GM23338 (cell line): ENCODE data around the gene CDC42BPG. TPM values are rescaled to one million over a fixed set of nuclear protein-coding genes. Genes with fewer than 3 reads are reported as not detected.

Experiments
- ATAC-seq: fragments of 200-7000 bp; cut with Tn5 transposase; 3 replicates; pipeline ENCODE4 v1.9.1; 2020
- DNase-seq: peaks from one replicate; pipeline ENCODE4 v3.0.0-alpha.2; 2015; ENCODE audit warnings: low spot score
- H2AFZ ChIP-seq: fragments of 200-600 bp; sonication (generic); 2 replicates; pipeline ENCODE4 v1.8.0; 2016; ENCODE audit warnings: antibody characterized with exemption, mild to moderate bottlenecking, moderate library complexity
- H3F3A ChIP-seq: fragments of 200-600 bp; sonication (generic); replicated peaks from 2 replicates; pipeline ENCODE4 v1.8.0; 2017; ENCODE audit warnings: antibody characterized with exemption, mixed run types, low read depth
- H3K27ac ChIP-seq: fragments of 200-600 bp; sonication (generic); 2 replicates; pipeline ENCODE4 v1.6.1; 2016; ENCODE audit warnings: low read depth
- H3K27me3 ChIP-seq: fragments of 200-600 bp; sonication (generic); 2 replicates; pipeline ENCODE4 v1.8.0; 2016; ENCODE audit warnings: mild to moderate bottlenecking, mixed run types, moderate library complexity; ENCODE audit not compliant: insufficient read depth
- H3K36me3 ChIP-seq: fragments of 200-600 bp; sonication (generic); 2 replicates; pipeline ENCODE4 v1.8.0; 2016; ENCODE audit warnings: mild to moderate bottlenecking; ENCODE audit not compliant: insufficient read depth
- H3K4me1 ChIP-seq: fragments of 200-600 bp; sonication (generic); 2 replicates; pipeline ENCODE4 v1.8.0; 2016; ENCODE audit warnings: mild to moderate bottlenecking, moderate library complexity; ENCODE audit not compliant: insufficient read depth
- H3K4me2 ChIP-seq: fragments of 200-600 bp; sonication (generic); 2 replicates; pipeline ENCODE4 v1.7.1; 2017; ENCODE audit warnings: mixed run types
- H3K4me3 ChIP-seq: fragments of 200-600 bp; sonication (generic); 2 replicates; pipeline ENCODE4 v1.6.1; 2016; ENCODE audit warnings: mixed run types
- H3K79me2 ChIP-seq: fragments of 200-600 bp; sonication (generic); replicated peaks from 2 replicates; pipeline ENCODE4 v1.8.0; 2017; ENCODE audit warnings: mild to moderate bottlenecking; ENCODE audit not compliant: insufficient read depth
- H3K9me2 ChIP-seq: fragments of 200-600 bp; sonication (generic); 2 replicates; pipeline ENCODE4 v1.8.0; 2017; ENCODE audit not compliant: insufficient read depth
- H4K20me1 ChIP-seq: fragments of 200-600 bp; sonication (generic); replicated peaks from 2 replicates; pipeline ENCODE4 v1.8.0; 2017; ENCODE audit warnings: mild to moderate bottlenecking; ENCODE audit not compliant: insufficient read depth
- H3K27ac Mint-ChIP-seq: 2 replicates; pipeline ENCODE4 v1.8.0; 2020; ENCODE audit warnings: inconsistent platforms, mild to moderate bottlenecking, moderate library complexity, mixed read lengths
- H3K27me3 Mint-ChIP-seq: 3 replicates; pipeline ENCODE4 v1.8.0; 2022; ENCODE audit warnings: low read depth, mild to moderate bottlenecking, moderate library complexity, mixed read lengths, inconsistent platforms; ENCODE audit not compliant: insufficient read depth, poor library complexity
- H3K36me3 Mint-ChIP-seq: 3 replicates; pipeline ENCODE4 v1.8.0; 2021; ENCODE audit warnings: low read depth, mild to moderate bottlenecking, inconsistent platforms, moderate library complexity, mixed read lengths
- H3K4me1 Mint-ChIP-seq: 3 replicates; pipeline ENCODE4 v1.8.0; 2020; ENCODE audit warnings: mild to moderate bottlenecking, inconsistent platforms, mixed read lengths
- H3K4me3 Mint-ChIP-seq: 3 replicates; pipeline ENCODE4 v1.8.0; 2021; ENCODE audit warnings: moderate library complexity, mild to moderate bottlenecking, inconsistent platforms, mixed read lengths
- H3K9me3 Mint-ChIP-seq: 3 replicates; pipeline ENCODE4 v1.8.0; 2020; ENCODE audit warnings: moderate library complexity, mild to moderate bottlenecking, inconsistent platforms, mixed read lengths
- CREB1 ChIP-seq: fragments of 250-450 bp; sonication (Bioruptor Pico); IDR thresholded peaks from 2 replicates; pipeline ENCODE4 v1.5.0; 2020; ENCODE audit warnings: low read depth, mild to moderate bottlenecking, moderate library complexity
- EZH2 ChIP-seq: fragments of 200-600 bp; sonication (generic); IDR thresholded peaks from one replicate; pipeline ENCODE4 v1.8.0; 2017; ENCODE audit warnings: antibody characterized with exemption, mild to moderate bottlenecking, low read depth; ENCODE audit not compliant: unreplicated experiment
- EZH2phosphoT487 ChIP-seq: fragments of 200-600 bp; sonication (generic); IDR thresholded peaks from one replicate; pipeline ENCODE4 v1.8.1; 2018; ENCODE audit warnings: antibody characterized with exemption; ENCODE audit not compliant: unreplicated experiment
- POLR2AphosphoS5 ChIP-seq: IDR thresholded peaks from 2 replicates; pipeline ENCODE4 v1.6.1; 2016; ENCODE audit warnings: antibody characterized with exemption, low read depth
- STAT1 ChIP-seq: IDR thresholded peaks from one replicate; pipeline ENCODE4 v1.6.1; 2016; ENCODE audit warnings: antibody characterized with exemption; ENCODE audit not compliant: unreplicated experiment
- ZNF331 ChIP-seq: fragments of 250-450 bp; sonication (Bioruptor Pico); IDR thresholded peaks from 2 replicates; pipeline ENCODE4 v1.5.0; 2020; ENCODE audit warnings: low read depth, mild to moderate bottlenecking, moderate library complexity
- polyA plus RNA-seq: library from polyadenylated mRNA; unstranded; fragments of >200 nt; fragmentation: Nextera tagmentation; extraction: Ambion mirVana; gene quantifications from 2 replicates; pipeline ENCODE4 v1.2.1, GENCODE V29; 2016
- total RNA-seq: library from RNA; depleted of rRNA; stranded (reverse); fragments of >200 nt; shearing (Covaris generic); gene quantifications from 2 replicates; pipeline ENCODE4 v1.2.3, GENCODE V29; 2014
- TF ChIP-seq, protein P1 (sequence below): IDR thresholded peaks from one replicate; pipeline ENCODE4 v1.6.1; 2018; ENCODE audit warnings: antibody characterized with exemption; ENCODE audit not compliant: unreplicated experiment
- TF ChIP-seq, protein P2 (sequence below): IDR thresholded peaks from 2 replicates; pipeline ENCODE4 v1.6.1; 2016; ENCODE audit warnings: antibody characterized with exemption

The CDC42BPG gene
- total and polyA plus RNA-seq, 2 experiments from 2014 or later = 2.3 to 11.6 TPM

DNA sequence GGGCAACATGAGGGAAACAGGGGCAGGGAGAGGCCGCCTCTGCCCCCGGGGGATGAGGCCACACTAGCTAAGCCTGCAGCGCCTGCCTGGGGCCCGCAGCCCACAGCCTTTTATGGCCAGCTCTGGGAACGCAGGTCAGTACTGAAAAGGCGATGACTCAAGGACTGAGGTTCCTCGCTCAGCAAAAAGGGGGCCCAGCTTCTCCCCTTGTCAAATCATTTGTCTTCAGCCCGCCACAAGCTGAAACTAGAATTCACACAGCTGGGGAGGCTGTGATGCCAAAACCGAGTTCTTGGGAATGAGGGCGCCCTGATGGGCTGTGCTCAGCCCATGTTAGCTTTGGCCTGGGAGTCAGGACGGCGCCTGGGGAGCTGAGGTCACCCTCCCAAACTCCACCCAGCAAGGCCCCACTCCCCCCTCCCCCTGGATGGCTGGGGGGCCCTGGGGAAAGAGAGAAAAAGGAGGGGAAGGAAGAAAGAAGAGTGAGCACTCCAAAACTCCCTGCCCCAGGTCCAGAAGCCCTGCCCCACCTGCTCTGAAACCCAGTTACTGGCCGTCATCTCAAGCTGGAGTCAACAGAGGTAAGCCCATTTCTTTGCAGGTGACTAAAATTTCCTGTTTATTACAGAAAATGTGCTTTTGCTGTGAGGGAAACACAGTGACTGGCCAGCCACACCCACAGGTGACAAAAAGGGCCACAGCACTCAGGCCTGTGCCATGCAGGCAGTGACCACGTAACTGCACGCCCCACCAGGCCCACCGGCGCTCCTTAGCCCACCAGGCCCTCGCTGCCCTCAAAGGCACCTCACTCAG is 20.2 kb upstream of the CDC42BPG start:
- DNase-seq (no peak), ATAC-seq (peak; percentile 48)
- Histone ChIP-seq H4K20me1 (no peaks in the 10 kb centered on the region), H3K27ac (peak overlapping the region; percentile 69), H3K4me3 (no peak overlapping the region), H3F3A (0 out of 2 replicates have a peak, but pooled peaks cover 4% of the 10 kb centered on the region), H3K4me1 (peaks cover 23% of the 10 kb centered on the region), H3K9me2 (no peaks in the 10 kb centered on the region), H3K27me3 (no peaks in the 10 kb centered on the region), H2AFZ (no peak overlapping the region), H3K4me2 (no peak overlapping the region), H3K79me2 (peaks cover 20% of the 10 kb centered on the region), H3K36me3 (no peaks in the 10 kb centered on the region)
- H3K27ac Mint-ChIP-seq = no peak overlapping the region
- H3K9me3 Mint-ChIP-seq = no peaks in the 10 kb centered on the region
- peaks cover 6% of the 10 kb centered on the region for H3K27me3 Mint-ChIP-seq
- no peak for TF ChIP-seq POLR2AphosphoS5
- no peak for TF ChIP-seq ZNF331 (CRISPR knock-in tag)
- no peak for TF ChIP-seq EZH2phosphoT487
- TF ChIP-seq, protein P1, sequence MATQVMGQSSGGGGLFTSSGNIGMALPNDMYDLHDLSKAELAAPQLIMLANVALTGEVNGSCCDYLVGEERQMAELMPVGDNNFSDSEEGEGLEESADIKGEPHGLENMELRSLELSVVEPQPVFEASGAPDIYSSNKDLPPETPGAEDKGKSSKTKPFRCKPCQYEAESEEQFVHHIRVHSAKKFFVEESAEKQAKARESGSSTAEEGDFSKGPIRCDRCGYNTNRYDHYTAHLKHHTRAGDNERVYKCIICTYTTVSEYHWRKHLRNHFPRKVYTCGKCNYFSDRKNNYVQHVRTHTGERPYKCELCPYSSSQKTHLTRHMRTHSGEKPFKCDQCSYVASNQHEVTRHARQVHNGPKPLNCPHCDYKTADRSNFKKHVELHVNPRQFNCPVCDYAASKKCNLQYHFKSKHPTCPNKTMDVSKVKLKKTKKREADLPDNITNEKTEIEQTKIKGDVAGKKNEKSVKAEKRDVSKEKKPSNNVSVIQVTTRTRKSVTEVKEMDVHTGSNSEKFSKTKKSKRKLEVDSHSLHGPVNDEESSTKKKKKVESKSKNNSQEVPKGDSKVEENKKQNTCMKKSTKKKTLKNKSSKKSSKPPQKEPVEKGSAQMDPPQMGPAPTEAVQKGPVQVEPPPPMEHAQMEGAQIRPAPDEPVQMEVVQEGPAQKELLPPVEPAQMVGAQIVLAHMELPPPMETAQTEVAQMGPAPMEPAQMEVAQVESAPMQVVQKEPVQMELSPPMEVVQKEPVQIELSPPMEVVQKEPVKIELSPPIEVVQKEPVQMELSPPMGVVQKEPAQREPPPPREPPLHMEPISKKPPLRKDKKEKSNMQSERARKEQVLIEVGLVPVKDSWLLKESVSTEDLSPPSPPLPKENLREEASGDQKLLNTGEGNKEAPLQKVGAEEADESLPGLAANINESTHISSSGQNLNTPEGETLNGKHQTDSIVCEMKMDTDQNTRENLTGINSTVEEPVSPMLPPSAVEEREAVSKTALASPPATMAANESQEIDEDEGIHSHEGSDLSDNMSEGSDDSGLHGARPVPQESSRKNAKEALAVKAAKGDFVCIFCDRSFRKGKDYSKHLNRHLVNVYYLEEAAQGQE = no peak
- peaks cover 21% of the 10 kb centered on the region for H3K4me1 Mint-ChIP-seq
- H3K4me3 Mint-ChIP-seq = no peak overlapping the region
- no peaks in the 10 kb centered on the region; the same call in 1 of the 3 replicates for H3K36me3 Mint-ChIP-seq

DNA sequence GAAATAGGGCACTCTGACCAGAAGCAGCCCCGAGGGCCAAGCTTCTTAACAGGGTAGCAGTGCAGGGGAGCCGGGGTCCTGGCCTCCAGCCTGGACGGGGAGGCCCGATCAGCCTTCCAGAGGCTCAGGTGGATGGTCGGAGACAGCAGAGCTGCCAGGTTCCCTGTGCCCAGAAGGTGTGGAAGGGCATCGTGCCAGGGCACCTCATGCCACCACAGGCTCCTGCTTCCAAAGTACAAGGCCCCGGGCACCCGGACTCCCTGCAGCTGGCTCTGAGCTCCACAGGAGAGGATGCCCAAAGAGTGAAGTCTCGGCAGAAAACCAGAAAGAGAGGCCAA is 19.7 kb upstream of the CDC42BPG start:
- Histone ChIP-seq H3K4me1 (peaks cover 23% of the 10 kb centered on the region), H3F3A (0 out of 2 replicates have a peak, but pooled peaks cover 4% of the 10 kb centered on the region), H3K27me3 (no peaks in the 10 kb centered on the region), H2AFZ (no peak overlapping the region), H3K9me2 (no peaks in the 10 kb centered on the region), H3K4me3 (no peak overlapping the region), H4K20me1 (no peaks in the 10 kb centered on the region), H3K36me3 (no peaks in the 10 kb centered on the region), H3K27ac (peak overlapping the region; percentile 69; the same call in 1 of the 2 replicates), H3K4me2 (no peak overlapping the region), H3K79me2 (peaks cover 20% of the 10 kb centered on the region)
- peak; percentile 16; the same call in 1 of the 3 replicates for ATAC-seq
- no peak overlapping the region for H3K4me3 Mint-ChIP-seq
- no peaks in the 10 kb centered on the region for H3K9me3 Mint-ChIP-seq
- peaks cover 21% of the 10 kb centered on the region for H3K4me1 Mint-ChIP-seq
- H3K36me3 Mint-ChIP-seq = no peaks in the 10 kb centered on the region; the same call in 1 of the 3 replicates
- H3K27me3 Mint-ChIP-seq = peaks cover 6% of the 10 kb centered on the region
- DNase-seq = no peak
- H3K27ac Mint-ChIP-seq = peak overlapping the region; percentile 86; the same call in 1 of the 2 replicates
- TF ChIP-seq, protein P1 = no peak
- no peak for TF ChIP-seq CREB1 (CRISPR knock-in tag)
- TF ChIP-seq, protein P2, sequence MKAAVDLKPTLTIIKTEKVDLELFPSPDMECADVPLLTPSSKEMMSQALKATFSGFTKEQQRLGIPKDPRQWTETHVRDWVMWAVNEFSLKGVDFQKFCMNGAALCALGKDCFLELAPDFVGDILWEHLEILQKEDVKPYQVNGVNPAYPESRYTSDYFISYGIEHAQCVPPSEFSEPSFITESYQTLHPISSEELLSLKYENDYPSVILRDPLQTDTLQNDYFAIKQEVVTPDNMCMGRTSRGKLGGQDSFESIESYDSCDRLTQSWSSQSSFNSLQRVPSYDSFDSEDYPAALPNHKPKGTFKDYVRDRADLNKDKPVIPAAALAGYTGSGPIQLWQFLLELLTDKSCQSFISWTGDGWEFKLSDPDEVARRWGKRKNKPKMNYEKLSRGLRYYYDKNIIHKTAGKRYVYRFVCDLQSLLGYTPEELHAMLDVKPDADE = no peak
- TF ChIP-seq EZH2 = no peak
- TF ChIP-seq STAT1 = no peak
- no peak for TF ChIP-seq EZH2phosphoT487
